ENCODE data around the gene HLCS. TPM values are rescaled to one million over a fixed set of nuclear protein-coding genes. Genes with fewer than 3 reads are reported as not detected.

HLCS gene
- total and polyA plus RNA-seq, 2 of the 8 experiments (the other 6 are each of a cell fraction or from before 2014, with no cell fraction given): 4.7 to 12.2 TPM

- WGBS, 2 experiments (ENCODE audit: extremely low coverage in 1 of 2, insufficient coverage in 1 of 2, insufficient read length in 1 of 2, insufficient replicate concordance in 2 of 2, low coverage in 1 of 2, low lambda C conversion rate in 2 of 2, missing lambda C conversion rate in 1 of 2): 5% methylated on average over 11 of the region's 11 CpGs; no CpG with 5 or more reads in 1 of the 2 experiments
- CTCF ChIA-PET (ENCODE audit: partially characterized antibody): interaction anchor here (0.6 to 2.2 kb wide), 8 partner anchors 11 to 1018 kb away, joined by 3 to 10 read pairs (median 3); no protein-coding TSS in a partner anchor
- Histone ChIP-seq H4K91ac (replicated peaks; ENCODE audit: insufficient read length, low read length) (no peak overlapping the region), H3K27me3 (replicated peaks in 1 of 4; ENCODE audit: control insufficient read depth in 3 of 4, extremely low read depth in 1 of 4, insufficient read depth in 3 of 4, low read length in 3 of 4) (peaks cover 0 to 8% (median 3%) of the 10 kb centered on the region in 4 experiments; a peak in 4 of 7 replicates), H3K4ac (replicated peaks; ENCODE audit: insufficient read length, low read depth, low read length) (no peak overlapping the region), H3K4me1 (replicated peaks in 1 of 4; ENCODE audit: control insufficient read depth in 3 of 4, insufficient read depth in 4 of 4, low read length in 3 of 4) (peaks cover 3 to 8% (median 7%) of the 10 kb centered on the region in 4 experiments; a peak in 6 of 7 replicates), H3K14ac (ENCODE audit: insufficient read length) (no peak overlapping the region), H3K23me2 (ENCODE audit: low read depth, low read length) (0 out of 2 replicates have a peak, but pooled peaks cover 3% of the 10 kb centered on the region), H3K36me3 (ENCODE audit: control insufficient read depth in 2 of 4, insufficient read depth in 4 of 4, low read length in 3 of 4) (no peaks in the 10 kb centered on the region), H2AFZ (ENCODE audit: low read length) (peak overlapping the region; percentile 43; the same call in 1 of the 2 replicates), H3K9me3 (ENCODE audit: insufficient read depth in 2 of 2, low read depth in 1 of 2, low read length in 1 of 2) (no peaks in the 10 kb centered on the region), H2BK12ac (ENCODE audit: low read depth, low read length) (peak overlapping the region; percentile 84; the same call in 1 of the 2 replicates), H2BK5ac (ENCODE audit: low read depth, low read length) (no peak overlapping the region; the same call in 1 of the 2 replicates), H4K8ac (ENCODE audit: extremely low read depth, insufficient read depth, low read length) (no peak overlapping the region), H3K79me1 (ENCODE audit: low read depth, low read length) (no peaks in the 10 kb centered on the region), H3K18ac (ENCODE audit: extremely low read depth, low read length) (peak overlapping the region; percentile 82; the same call in 1 of the 2 replicates), H3K9ac (replicated peaks in 1 of 4; ENCODE audit: extremely low read depth in 1 of 4, low read depth in 3 of 4, low read length in 3 of 4) (no peak overlapping the region), H3K23ac (ENCODE audit: insufficient read length) (no peak overlapping the region), H2BK15ac (ENCODE audit: low read length) (no peak overlapping the region), H2BK20ac (ENCODE audit: low read length) (0 out of 2 replicates have a peak overlapping the region, but pooled peaks have one; percentile 40), H4K5ac (ENCODE audit: insufficient read length, low read depth, low read length) (no peak overlapping the region), H3K79me2 (ENCODE audit: control insufficient read depth in 1 of 2, insufficient read depth in 2 of 2, low read length in 2 of 2) (no peaks in the 10 kb centered on the region), H2BK120ac (replicated peaks; ENCODE audit: low read depth, low read length) (no peak overlapping the region), H3K27ac (ENCODE audit: low read depth, low read length) (no peak overlapping the region), H3K4me2 (ENCODE audit: insufficient read depth in 1 of 2, low read depth in 2 of 2, low read length in 2 of 2) (peak overlapping the region; percentile 34 to 56), H3K4me3 (ENCODE audit: extremely low read depth in 1 of 4, insufficient read depth in 2 of 4, low read depth in 3 of 4, low read length in 4 of 4) (peak overlapping the region in 1 of 4 experiments; percentile 43; a peak in 2 of 8 replicates), H4K20me1 (replicated peaks in 1 of 2; ENCODE audit: control insufficient read depth in 1 of 2, insufficient read depth in 2 of 2, low read length in 2 of 2) (no peaks in the 10 kb centered on the region), H2AK5ac (ENCODE audit: low read depth, low read length) (no peak overlapping the region), H3K56ac (replicated peaks; ENCODE audit: insufficient read length, low read depth, low read length) (no peak overlapping the region)
- DNase-seq (ENCODE audit: low read depth in 1 of 2, low spot score in 2 of 2) (no peak), FAIRE-seq (peak; percentile 72)
- POLR2A ChIA-PET (ENCODE audit: partially characterized antibody): interaction anchor here (0.5 to 1.5 kb wide), 3 partner anchors 12 to 724 kb away, joined by 3 to 6 read pairs (median 3); no protein-coding TSS in a partner anchor
- no peak for TF ChIP-seq CBX5 (IDR thresholded peaks at IDR 0.05; ENCODE audit: low read depth, low read length)
- TF ChIP-seq CEBPB (IDR thresholded peaks at IDR 0.05; ENCODE audit: low read depth, low read length): peak; percentile 71; the same call in 1 of the 2 replicates
- TF ChIP-seq SRF (IDR thresholded peaks at IDR 0.05; ENCODE audit: low read depth, low read length): no peak
- TF ChIP-seq GABPA (IDR thresholded peaks at IDR 0.05; ENCODE audit: borderline replicate concordance, insufficient read depth, low read length): no peak
- TF ChIP-seq RBBP5 (IDR thresholded peaks at IDR 0.05; ENCODE audit: borderline replicate concordance, low read depth, low read length): peak; percentile 41; the same call in 1 of the 2 replicates
- TF ChIP-seq TEAD4 (IDR thresholded peaks at IDR 0.05; ENCODE audit: low read depth, low read length): 0 out of 2 replicates have a peak, but pooled peaks have one; percentile 20
- no peak for TF ChIP-seq SAP30 (IDR thresholded peaks at IDR 0.05; ENCODE audit: insufficient read depth, insufficient replicate concordance, low read length)
- TF ChIP-seq ASH2L (IDR thresholded peaks at IDR 0.05; ENCODE audit: low read length): peak; percentile 30
- TF ChIP-seq MAFK (IDR thresholded peaks at IDR 0.05; ENCODE audit: low read depth, low read length): no peak
- TF ChIP-seq GTF2F1 (IDR thresholded peaks at IDR 0.05; ENCODE audit: borderline replicate concordance, low read depth, low read length): no peak
- TF ChIP-seq POLR2A (IDR thresholded peaks at IDR 0.05; ENCODE audit: control extremely low read depth in 1 of 2, low read depth in 2 of 2, low read length in 2 of 2): no peak
- TF ChIP-seq RXRA (IDR thresholded peaks at IDR 0.05; ENCODE audit: insufficient read depth, low read depth, low read length): no peak
- TF ChIP-seq, protein P1, sequence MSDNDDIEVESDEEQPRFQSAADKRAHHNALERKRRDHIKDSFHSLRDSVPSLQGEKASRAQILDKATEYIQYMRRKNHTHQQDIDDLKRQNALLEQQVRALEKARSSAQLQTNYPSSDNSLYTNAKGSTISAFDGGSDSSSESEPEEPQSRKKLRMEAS (IDR thresholded peaks at IDR 0.05): no peak; the same call in 1 of the 2 replicates
These were observed 19.5 kb downstream of the HLCS start for GRCh38 chr21:36946949-36947356.

Data from H1 (cell line).